ENCODE results near the gene RASIP1.

GRCh38 chr19:48722196-48722708, 18.2 kb downstream of the RASIP1 start:
- TF ChIP-seq CTCF (conservative IDR thresholded peaks at IDR 0.05 in 1 of 2, IDR thresholded peaks at IDR 0.05 in 1 of 2; ENCODE audit: extremely low read depth in 1 of 2, insufficient read depth in 1 of 2, low read depth in 1 of 2, low read length in 2 of 2) (no peak), EZH2 (IDR thresholded peaks at IDR 0.05; ENCODE audit: borderline replicate concordance, low read length) (no peak)
